Mesendoderm (in vitro differentiated cells): ENCODE measurements around the gene TBC1D23.
"Not testable (repeated sequence)": the region's sequence is repeated elsewhere in the genome, so short reads cannot be mapped to it uniquely, and the experiment has no call there.

Experiments used
- DNase-seq: peaks from one replicate; pipeline ENCODE4 v3.0.0; 2013
- H2AK5ac ChIP-seq: 2 replicates; pipeline ENCODE4 v1.6.1; 2013; ENCODE audit warnings: low read length, inconsistent platforms
- H2BK120ac ChIP-seq: 2 replicates; pipeline ENCODE4 v1.6.1; 2013; ENCODE audit warnings: low read depth, mild to moderate bottlenecking, low read length, moderate library complexity, mixed read lengths
- H2BK15ac ChIP-seq: replicated peaks from 2 replicates; pipeline ENCODE4 v1.6.1; 2013; ENCODE audit warnings: low read depth, mild to moderate bottlenecking, moderate library complexity
- H2BK5ac ChIP-seq: 2 replicates; pipeline ENCODE4 v1.6.1; 2013; ENCODE audit warnings: low read length, inconsistent platforms
- H3K18ac ChIP-seq: 2 replicates; pipeline ENCODE4 v1.6.1; 2013; ENCODE audit warnings: mild to moderate bottlenecking, low read length, mixed read lengths
- H3K23ac ChIP-seq: one replicate; pipeline ENCODE4 v1.6.1; 2013; ENCODE audit warnings: low read length
- H3K27ac ChIP-seq: 2 replicates; pipeline ENCODE4 v1.5.1; 2013; ENCODE audit warnings: low read depth, mild to moderate bottlenecking, inconsistent platforms, low read length, moderate library complexity
- H3K27me3 ChIP-seq: 2 replicates; pipeline ENCODE4 v1.6.1; 2013; ENCODE audit warnings: low read length, control low read depth, mild to moderate bottlenecking, inconsistent platforms; ENCODE audit not compliant: insufficient read depth, poor library complexity
- H3K36me3 ChIP-seq: 2 replicates; pipeline ENCODE4 v1.6.1; 2013; ENCODE audit warnings: low read length, inconsistent platforms; ENCODE audit not compliant: control insufficient read depth, insufficient read depth
- H3K4ac ChIP-seq: one replicate; pipeline ENCODE4 v1.6.1; 2013; ENCODE audit warnings: low read depth, mild to moderate bottlenecking, low read length, moderate library complexity
- H3K4me1 ChIP-seq: 2 replicates; pipeline ENCODE4 v1.6.1; 2013; ENCODE audit warnings: low read depth, low read length, inconsistent platforms; ENCODE audit not compliant: control insufficient read depth
- H3K4me2 ChIP-seq: 2 replicates; pipeline ENCODE4 v1.6.1; 2013; ENCODE audit warnings: low read length
- H3K4me3 ChIP-seq: 2 replicates; pipeline ENCODE4 v1.5.1; 2013; ENCODE audit warnings: mild to moderate bottlenecking, low read length
- H3K56ac ChIP-seq: one replicate; pipeline ENCODE4 v1.6.1; 2013; ENCODE audit warnings: low read length
- H3K79me1 ChIP-seq: 2 replicates; pipeline ENCODE4 v1.6.1; 2013; ENCODE audit warnings: low read length, inconsistent platforms
- H3K79me2 ChIP-seq: 2 replicates; pipeline ENCODE4 v1.6.1; 2013; ENCODE audit warnings: mild to moderate bottlenecking, low read length; ENCODE audit not compliant: control insufficient read depth, insufficient read depth
- H3K9ac ChIP-seq: 2 replicates; pipeline ENCODE4 v1.6.1; 2013; ENCODE audit warnings: low read length, inconsistent platforms
- H4K5ac ChIP-seq: one replicate; pipeline ENCODE4 v1.6.1; 2013; ENCODE audit warnings: low read length
- H4K8ac ChIP-seq: one replicate; pipeline ENCODE4 v1.6.1; 2013; ENCODE audit warnings: low read depth, mild to moderate bottlenecking, control low read depth, low read length, moderate library complexity
- WGBS: extraction: QIAGEN DNeasy Blood & Tissue Kit; methylation state at CpG from one replicate; pipeline ENCODE4 v1.1.7; 2013; ENCODE audit warnings: low lambda C conversion rate, missing lambda C conversion rate; ENCODE audit not compliant: insufficient coverage; ENCODE audit errors: extremely low coverage; 5-methylcytosine and 5-hydroxymethylcytosine counted together

Gene TBC1D23

GRCh38 chr3:100339786-100340185 lies 79.0 kb downstream of the TBC1D23 start:
- no peak for DNase-seq
- H3K27me3 ChIP-seq: no peaks in the 10 kb centered on the region
- H3K79me2 ChIP-seq: no peaks in the 10 kb centered on the region
- no peaks in the 10 kb centered on the region for H3K79me1 ChIP-seq
- no peak overlapping the region for H2BK120ac ChIP-seq
- H3K4me2 ChIP-seq: no peak overlapping the region
- H3K4me1 ChIP-seq: no peaks in the 10 kb centered on the region
- H2AK5ac ChIP-seq: no peak overlapping the region
- no peak overlapping the region for H3K27ac ChIP-seq
- H3K18ac ChIP-seq: no peak overlapping the region
- no peak overlapping the region for H3K56ac ChIP-seq
- H4K5ac ChIP-seq: no peak overlapping the region
- WGBS: no CpG with 5 or more reads among the region's 5 CpGs
- no peak overlapping the region for H3K4me3 ChIP-seq
- no peak overlapping the region for H2BK5ac ChIP-seq
- H2BK15ac ChIP-seq: no peak overlapping the region
- H3K36me3 ChIP-seq: no peaks in the 10 kb centered on the region
- H3K4ac ChIP-seq: no peak overlapping the region
- H3K23ac ChIP-seq: no peak overlapping the region
- no peak overlapping the region for H4K8ac ChIP-seq
- H3K9ac ChIP-seq: no peak overlapping the region

DNA sequence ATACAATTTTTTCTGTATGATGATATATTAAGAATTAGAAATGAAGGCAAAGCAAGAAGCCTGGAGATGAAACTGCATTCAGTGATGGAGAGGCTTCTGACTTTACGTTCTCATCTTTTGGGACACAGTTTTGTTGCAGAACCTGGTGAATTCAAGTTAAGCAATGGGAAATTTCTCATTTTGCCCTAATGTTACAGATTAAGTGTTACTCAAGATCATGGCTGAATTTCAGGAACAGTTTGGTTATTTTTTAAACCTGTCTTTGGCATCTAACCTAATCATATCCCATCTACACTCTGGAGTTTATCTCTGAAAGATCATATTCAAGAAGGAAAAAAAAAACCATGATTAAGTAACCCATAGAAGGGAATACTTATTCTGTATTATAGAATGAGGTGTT lies 79.7 kb downstream of the TBC1D23 start:
- no peak overlapping the region for H4K8ac ChIP-seq
- no peaks in the 10 kb centered on the region for H3K79me2 ChIP-seq
- no peak overlapping the region for H3K4me3 ChIP-seq
- H3K4ac ChIP-seq: no peak overlapping the region
- H3K23ac ChIP-seq: no peak overlapping the region
- H3K4me2 ChIP-seq: no peak overlapping the region
- H2BK5ac ChIP-seq: no peak overlapping the region
- no peaks in the 10 kb centered on the region for H3K36me3 ChIP-seq
- no peaks in the 10 kb centered on the region for H3K79me1 ChIP-seq
- no peak overlapping the region for H2AK5ac ChIP-seq
- no CpG with 5 or more reads among the region's 1 CpG for WGBS
- no peaks in the 10 kb centered on the region for H3K4me1 ChIP-seq
- no peak overlapping the region for H4K5ac ChIP-seq
- no peak overlapping the region for H2BK120ac ChIP-seq
- no peak overlapping the region for H3K18ac ChIP-seq
- H3K27me3 ChIP-seq: no peaks in the 10 kb centered on the region
- H2BK15ac ChIP-seq: no peak overlapping the region
- DNase-seq: no peak
- H3K56ac ChIP-seq: no peak overlapping the region
- no peak overlapping the region for H3K9ac ChIP-seq
- H3K27ac ChIP-seq: no peak overlapping the region

GRCh38 chr3:100348727-100349126 lies 87.9 kb downstream of the TBC1D23 start:
- no peak overlapping the region for H3K4me3 ChIP-seq
- no peak overlapping the region for H3K4me2 ChIP-seq
- H4K8ac ChIP-seq: no peak overlapping the region
- H2AK5ac ChIP-seq: no peak overlapping the region
- DNase-seq: peak; percentile 69
- no peak overlapping the region for H3K9ac ChIP-seq
- no peak overlapping the region for H3K56ac ChIP-seq
- no peaks in the 10 kb centered on the region for H3K36me3 ChIP-seq
- no peak overlapping the region for H2BK5ac ChIP-seq
- H3K23ac ChIP-seq: no peak overlapping the region
- no peak overlapping the region for H3K4ac ChIP-seq
- no peaks in the 10 kb centered on the region for H3K79me1 ChIP-seq
- no peaks in the 10 kb centered on the region for H3K4me1 ChIP-seq
- H2BK15ac ChIP-seq: no peak overlapping the region
- no peak overlapping the region for H4K5ac ChIP-seq
- no peaks in the 10 kb centered on the region for H3K79me2 ChIP-seq
- H3K27me3 ChIP-seq: no peaks in the 10 kb centered on the region
- H3K18ac ChIP-seq: no peak overlapping the region
- H2BK120ac ChIP-seq: no peak overlapping the region
- no peak overlapping the region for H3K27ac ChIP-seq
- WGBS: no CpG with 5 or more reads among the region's 5 CpGs

- not testable (repeated sequence) for H3K4me2 ChIP-seq, H4K8ac ChIP-seq, DNase-seq, H2BK120ac ChIP-seq, H2BK5ac ChIP-seq, H3K4ac ChIP-seq, H3K27me3 ChIP-seq, H3K79me1 ChIP-seq, H3K4me1 ChIP-seq, H4K5ac ChIP-seq, H2AK5ac ChIP-seq, H3K4me3 ChIP-seq, H3K36me3 ChIP-seq, H3K79me2 ChIP-seq, H2BK15ac ChIP-seq, H3K27ac ChIP-seq, H3K9ac ChIP-seq, H3K18ac ChIP-seq, H3K23ac ChIP-seq, H3K56ac ChIP-seq
- WGBS: no CpG with 5 or more reads among the region's 2 CpGs
These were observed 91.0 kb downstream of the TBC1D23 start for GRCh38 chr3:100351770-100352169.

- no peak for DNase-seq
- no peak overlapping the region for H2BK15ac ChIP-seq
- no peak overlapping the region for H2AK5ac ChIP-seq
- H3K23ac ChIP-seq: no peak overlapping the region
- WGBS: no CpG with 5 or more reads among the region's 10 CpGs
- no peaks in the 10 kb centered on the region for H3K4me1 ChIP-seq
- no peaks in the 10 kb centered on the region for H3K79me2 ChIP-seq
- no peak overlapping the region for H3K18ac ChIP-seq
- H4K8ac ChIP-seq: no peak overlapping the region
- H3K27me3 ChIP-seq: no peaks in the 10 kb centered on the region
- H3K4me3 ChIP-seq: no peak overlapping the region
- no peaks in the 10 kb centered on the region for H3K79me1 ChIP-seq
- H3K36me3 ChIP-seq: no peaks in the 10 kb centered on the region
- no peak overlapping the region for H3K9ac ChIP-seq
- H3K4me2 ChIP-seq: no peak overlapping the region
- no peak overlapping the region for H2BK5ac ChIP-seq
- H3K56ac ChIP-seq: no peak overlapping the region
- no peak overlapping the region for H3K4ac ChIP-seq
- no peak overlapping the region for H3K27ac ChIP-seq
- H4K5ac ChIP-seq: no peak overlapping the region
- no peak overlapping the region for H2BK120ac ChIP-seq
These were observed 91.8 kb downstream of the TBC1D23 start for GRCh38 chr3:100352296-100353231.

GRCh38 chr3:100354850-100355249 lies 94.1 kb downstream of the TBC1D23 start:
- Histone ChIP-seq H3K27me3 (no peaks in the 10 kb centered on the region), H3K36me3 (no peaks in the 10 kb centered on the region), H2BK120ac (no peak overlapping the region), H4K5ac (no peak overlapping the region), H3K4me2 (no peak overlapping the region), H3K4me3 (no peak overlapping the region), H2BK15ac (no peak overlapping the region), H3K4ac (no peak overlapping the region), H3K18ac (no peak overlapping the region), H3K23ac (no peak overlapping the region), H3K56ac (no peak overlapping the region), H2AK5ac (no peak overlapping the region), H3K79me2 (no peaks in the 10 kb centered on the region), H3K9ac (no peak overlapping the region), H4K8ac (no peak overlapping the region), H2BK5ac (no peak overlapping the region), H3K4me1 (no peaks in the 10 kb centered on the region), H3K27ac (no peak overlapping the region), H3K79me1 (no peaks in the 10 kb centered on the region)
- no peak for DNase-seq
- no CpG with 5 or more reads among the region's 3 CpGs for WGBS
